ENCODE measurements around the gene FSTL4. TPM values are rescaled to one million over a fixed set of nuclear protein-coding genes. Genes with fewer than 3 reads are reported as not detected.

FSTL4 gene
- total RNA-seq, 2 donors from 2014 or later = not detected

- H3K4me1 ChIP-seq = no peaks in the 10 kb centered on the region
- H3K4me3 ChIP-seq = no peak overlapping the region
- H3K9me3 ChIP-seq = no peaks in the 10 kb centered on the region
- H3K36me3 ChIP-seq = no peaks in the 10 kb centered on the region
- DNase-seq (ENCODE audit: low spot score) = no peak
- TF ChIP-seq CTCF (IDR thresholded peaks at IDR 0.05) = no peak
- H3K27me3 ChIP-seq = no peaks in the 10 kb centered on the region
- H3K27ac ChIP-seq = no peak overlapping the region
Measured at GRCh38 chr5:133247151-133247709, 365.1 kb downstream of the FSTL4 start.

- H3K36me3 ChIP-seq = no peaks in the 10 kb centered on the region
- no peak for DNase-seq (ENCODE audit: low spot score)
- no peak overlapping the region for H3K4me3 ChIP-seq
- H3K27ac ChIP-seq = no peak overlapping the region
- H3K27me3 ChIP-seq = no peaks in the 10 kb centered on the region
- no peak for TF ChIP-seq CTCF (IDR thresholded peaks at IDR 0.05)
- H3K4me1 ChIP-seq = no peaks in the 10 kb centered on the region
- H3K9me3 ChIP-seq = no peaks in the 10 kb centered on the region
Measured at GRCh38 chr5:133246376-133247150, 365.8 kb downstream of the FSTL4 start.

DNA sequence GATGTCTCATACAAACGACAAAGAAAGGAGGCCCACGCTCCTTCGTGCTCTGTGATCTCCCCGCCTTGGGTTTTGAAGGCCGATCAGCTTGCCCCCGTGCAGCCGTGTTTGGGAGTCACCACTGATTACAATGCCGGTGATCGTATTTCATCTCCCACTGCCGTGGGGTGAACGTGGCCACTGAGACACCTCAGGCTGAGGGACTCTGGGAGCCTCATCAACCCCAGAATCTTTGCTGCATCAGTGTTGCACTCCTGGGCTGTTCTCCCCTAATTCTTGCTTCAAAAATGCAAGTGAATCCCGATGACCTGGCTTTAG is 366.3 kb downstream of the FSTL4 start:
- H3K27me3 ChIP-seq = no peaks in the 10 kb centered on the region
- no peaks in the 10 kb centered on the region for H3K9me3 ChIP-seq
- TF ChIP-seq CTCF (IDR thresholded peaks at IDR 0.05) = no peak
- no peaks in the 10 kb centered on the region for H3K36me3 ChIP-seq
- no peaks in the 10 kb centered on the region for H3K4me1 ChIP-seq
- no peak overlapping the region for H3K4me3 ChIP-seq
- no peak overlapping the region for H3K27ac ChIP-seq
- DNase-seq (ENCODE audit: low spot score) = no peak

DNA sequence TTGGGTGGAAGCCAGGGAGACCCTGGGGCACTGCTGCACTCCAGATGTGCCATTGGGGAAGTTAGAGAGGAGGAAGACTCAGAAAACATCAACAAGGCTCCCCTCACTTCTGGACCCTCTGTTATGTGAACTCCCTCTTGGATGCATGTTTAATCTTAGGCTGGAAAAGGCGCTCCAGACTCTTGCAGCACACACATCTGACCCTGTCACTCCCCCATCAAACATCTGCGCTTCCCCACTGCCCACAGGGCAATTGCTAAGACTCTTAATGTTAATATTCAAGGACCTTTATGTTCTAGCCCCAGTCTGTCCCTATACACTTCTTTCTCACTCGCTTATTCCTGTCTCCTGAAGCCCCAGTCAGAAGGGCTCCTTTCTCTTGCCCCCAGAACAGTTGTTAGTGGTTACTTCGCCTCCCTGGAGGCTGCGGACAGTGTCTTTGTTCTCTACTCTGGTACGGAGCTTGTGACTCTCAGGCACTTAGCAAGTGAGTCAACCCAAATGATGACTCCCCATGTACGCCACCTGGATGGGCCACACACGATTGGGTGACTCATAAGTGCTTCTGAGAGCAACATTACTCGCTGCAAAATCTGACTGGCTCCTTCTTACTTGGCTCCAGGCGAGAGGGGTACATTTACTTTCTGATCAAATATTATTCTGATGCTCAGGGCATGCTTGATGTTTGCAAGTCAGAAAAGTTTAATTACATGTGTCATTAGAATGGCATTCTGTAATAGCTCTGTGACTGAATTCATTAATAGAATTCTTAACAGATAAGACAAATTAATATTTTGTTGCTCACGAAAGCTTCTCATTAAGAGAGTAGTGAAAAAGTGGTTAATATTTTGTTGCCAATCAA is 366.9 kb downstream of the FSTL4 start:
- Histone ChIP-seq H3K4me1 (peaks cover 0 to 4% of the 10 kb centered on the region in 2 donors), H3K4me3 (no peak overlapping the region), H3K36me3 (no peaks in the 10 kb centered on the region), H3K27ac (no peak overlapping the region), H3K27me3 (no peaks in the 10 kb centered on the region), H3K9me3 (no peaks in the 10 kb centered on the region)
- no peak for DNase-seq (ENCODE audit: low spot score)
- no peak for TF ChIP-seq CTCF (IDR thresholded peaks at IDR 0.05)

DNA sequence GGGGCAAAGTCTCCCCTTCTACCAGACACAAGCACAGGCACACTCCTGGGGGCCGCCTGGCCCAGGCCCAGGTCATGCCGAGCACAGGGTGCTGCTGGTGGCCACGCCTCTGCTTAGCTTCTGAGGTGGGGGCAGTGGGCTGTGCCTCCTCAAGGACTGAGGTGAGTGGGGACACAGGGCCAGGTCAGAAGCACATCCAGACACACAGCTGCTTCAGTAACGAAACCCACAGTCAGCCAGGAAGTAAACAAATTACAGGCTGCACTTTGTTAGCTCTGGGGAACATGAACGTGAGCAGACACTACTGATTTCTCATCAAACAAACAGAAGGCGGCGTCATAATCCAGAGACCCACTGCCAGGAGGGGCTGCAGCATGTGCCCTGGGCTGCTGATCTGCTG is 368.1 kb downstream of the FSTL4 start:
- Histone ChIP-seq H3K4me1 (peaks cover 0 to 4% of the 10 kb centered on the region in 2 donors), H3K9me3 (no peaks in the 10 kb centered on the region), H3K4me3 (no peak overlapping the region), H3K36me3 (no peaks in the 10 kb centered on the region), H3K27ac (no peak overlapping the region), H3K27me3 (no peaks in the 10 kb centered on the region)
- no peak for DNase-seq (ENCODE audit: low spot score)
- no peak for TF ChIP-seq CTCF (IDR thresholded peaks at IDR 0.05)
